ENCODE measurements around the gene CACNA1G.

The CACNA1G gene

GRCh38 chr17:50547035-50547735 lies 13.3 kb upstream of the CACNA1G start, which contains the start of gene SPATA20:
Gene SPATA20, plus strand, starts transcription at chr17:50547174. Its CDS starts 35 bp downstream, at chr17:50547209.
- H3K4me3 ChIP-seq (ENCODE audit: low read depth, low read length), result peak within 1 kb of the TSS; percentile 41

- H3K4me3 ChIP-seq (ENCODE audit: low read depth, low read length), result no peak overlapping the region
Observed at GRCh38 chr17:50547736-50548083, 12.8 kb upstream of the CACNA1G start.

- no peak overlapping the region for H3K4me3 ChIP-seq (ENCODE audit: low read depth, low read length)
Observed at GRCh38 chr17:50548831-50549230, 11.7 kb upstream of the CACNA1G start.

- H3K4me3 ChIP-seq (ENCODE audit: low read depth, low read length), result no peak overlapping the region
Observed at GRCh38 chr17:50549256-50549941, 11.1 kb upstream of the CACNA1G start.

- no peak overlapping the region for H3K4me3 ChIP-seq (ENCODE audit: low read depth, low read length)
Observed at GRCh38 chr17:50549969-50550368, 10.5 kb upstream of the CACNA1G start.

GRCh38 chr17:50550661-50551432 lies 9.7 kb upstream of the CACNA1G start:
- no peak overlapping the region for H3K4me3 ChIP-seq (ENCODE audit: low read depth, low read length)

- H3K4me3 ChIP-seq (ENCODE audit: low read depth, low read length), result no peak overlapping the region
Observed at GRCh38 chr17:50551433-50551815, 9.1 kb upstream of the CACNA1G start.

- H3K4me3 ChIP-seq (ENCODE audit: low read depth, low read length), result no peak overlapping the region
Observed at GRCh38 chr17:50551884-50552283, 8.6 kb upstream of the CACNA1G start.

- no peak overlapping the region for H3K4me3 ChIP-seq (ENCODE audit: low read depth, low read length)
Observed at GRCh38 chr17:50554201-50554600, 6.3 kb upstream of the CACNA1G start.

GRCh38 chr17:50556803-50557202 lies 3.7 kb upstream of the CACNA1G start:
- H3K4me3 ChIP-seq (ENCODE audit: low read depth, low read length), result no peak overlapping the region

- H3K4me3 ChIP-seq (ENCODE audit: low read depth, low read length), result no peak overlapping the region
Observed at GRCh38 chr17:50557630-50558029, 2.9 kb upstream of the CACNA1G start.

- H3K4me3 ChIP-seq (ENCODE audit: low read depth, low read length), result no peak overlapping the region
Observed at GRCh38 chr17:50558091-50558490, 2.4 kb upstream of the CACNA1G start.

GRCh38 chr17:50558581-50558940 lies 2.0 kb upstream of the CACNA1G start:
- H3K4me3 ChIP-seq (ENCODE audit: low read depth, low read length), result no peak overlapping the region

- H3K4me3 ChIP-seq (ENCODE audit: low read depth, low read length), result peak overlapping the region; percentile 29
Observed at GRCh38 chr17:50558941-50559614, 1.4 kb upstream of the CACNA1G start.

GRCh38 chr17:50559674-50560184 lies 786 bp upstream of the CACNA1G start:
- H3K4me3 ChIP-seq (ENCODE audit: low read depth, low read length), result peak overlapping the region; percentile 29

- H3K4me3 ChIP-seq (ENCODE audit: low read depth, low read length), result peak overlapping the region; percentile 10
Observed at GRCh38 chr17:50560931-50561745, 623 bp downstream of the CACNA1G start.

GRCh38 chr17:50561746-50562141 lies 1.2 kb downstream of the CACNA1G start:
- peak overlapping the region; percentile 17 for H3K4me3 ChIP-seq (ENCODE audit: low read depth, low read length)

GRCh38 chr17:50562242-50563091 lies 2.0 kb downstream of the CACNA1G start:
- peak overlapping the region; percentile 24 for H3K4me3 ChIP-seq (ENCODE audit: low read depth, low read length)

GRCh38 chr17:50563092-50563511 lies 2.6 kb downstream of the CACNA1G start:
- no peak overlapping the region for H3K4me3 ChIP-seq (ENCODE audit: low read depth, low read length)
